ENCODE measurements around the gene ME3. TPM values are rescaled to one million over a fixed set of nuclear protein-coding genes. Genes with fewer than 3 reads are reported as not detected.

ME3 gene
- total RNA-seq, 1 experiment from 2014 or later, result 14.2 TPM

- Mint-ChIP-seq H3K27me3 (ENCODE audit: unreplicated experiment) (no peaks in the 10 kb centered on the region), H3K9me3 (ENCODE audit: low read depth, unreplicated experiment) (no peaks in the 10 kb centered on the region), H3K4me1 (ENCODE audit: low read depth, unreplicated experiment) (no peaks in the 10 kb centered on the region), H3K27ac (ENCODE audit: unreplicated experiment) (no peak overlapping the region), H3K4me3 (ENCODE audit: low read depth, unreplicated experiment) (no peak overlapping the region), H3K36me3 (ENCODE audit: insufficient read depth, unreplicated experiment) (no peaks in the 10 kb centered on the region)
- no TSS peak for BruUV-seq (replicated peaks)
- no peak for TF ChIP-seq CTCF (IDR thresholded peaks at IDR 0.05; ENCODE audit: unreplicated experiment)
- no peak for DNase-seq
- CTCF ChIA-PET, result no interaction called here
- intact Hi-C loops (cut with micrococcal nuclease; ENCODE audit: unreplicated experiment), result no loop called here
These were observed 169.3 kb downstream of the ME3 start for GRCh38 chr11:86503131-86503530.

GRCh38 chr11:86502137-86502642, 170.2 kb downstream of the ME3 start:
- CTCF ChIA-PET, result no interaction called here
- H3K27ac Mint-ChIP-seq (ENCODE audit: unreplicated experiment), result no peak overlapping the region
- no peak for TF ChIP-seq CTCF (IDR thresholded peaks at IDR 0.05; ENCODE audit: unreplicated experiment)
- no peaks in the 10 kb centered on the region for H3K36me3 Mint-ChIP-seq (ENCODE audit: insufficient read depth, unreplicated experiment)
- H3K4me1 Mint-ChIP-seq (ENCODE audit: low read depth, unreplicated experiment), result no peaks in the 10 kb centered on the region
- intact Hi-C loops (cut with micrococcal nuclease; ENCODE audit: unreplicated experiment), result no loop called here
- no peaks in the 10 kb centered on the region for H3K9me3 Mint-ChIP-seq (ENCODE audit: low read depth, unreplicated experiment)
- no peaks in the 10 kb centered on the region for H3K27me3 Mint-ChIP-seq (ENCODE audit: unreplicated experiment)
- BruUV-seq (replicated peaks), result no TSS peak
- no peak for DNase-seq
- no peak overlapping the region for H3K4me3 Mint-ChIP-seq (ENCODE audit: low read depth, unreplicated experiment)

GRCh38 chr11:86500500-86501140, 171.8 kb downstream of the ME3 start:
- no peak for TF ChIP-seq CTCF (IDR thresholded peaks at IDR 0.05; ENCODE audit: unreplicated experiment)
- Mint-ChIP-seq H3K4me3 (ENCODE audit: low read depth, unreplicated experiment) (no peak overlapping the region), H3K36me3 (ENCODE audit: insufficient read depth, unreplicated experiment) (no peaks in the 10 kb centered on the region), H3K4me1 (ENCODE audit: low read depth, unreplicated experiment) (no peaks in the 10 kb centered on the region), H3K27me3 (ENCODE audit: unreplicated experiment) (no peaks in the 10 kb centered on the region), H3K9me3 (ENCODE audit: low read depth, unreplicated experiment) (no peaks in the 10 kb centered on the region), H3K27ac (ENCODE audit: unreplicated experiment) (no peak overlapping the region)
- BruUV-seq (replicated peaks), result no TSS peak
- DNase-seq, result no peak
- CTCF ChIA-PET, result no interaction called here
- intact Hi-C loops (cut with micrococcal nuclease; ENCODE audit: unreplicated experiment), result no loop called here

- no peaks in the 10 kb centered on the region for H3K27me3 Mint-ChIP-seq (ENCODE audit: unreplicated experiment)
- H3K36me3 Mint-ChIP-seq (ENCODE audit: insufficient read depth, unreplicated experiment), result no peaks in the 10 kb centered on the region
- DNase-seq, result no peak
- no TSS peak for BruUV-seq (replicated peaks)
- no peaks in the 10 kb centered on the region for H3K4me1 Mint-ChIP-seq (ENCODE audit: low read depth, unreplicated experiment)
- CTCF ChIA-PET, result interaction anchor here (1.2 kb wide), 1 partner anchor 16 kb away, joined by 3 read pairs; no protein-coding TSS in a partner anchor
- intact Hi-C loops (cut with micrococcal nuclease; ENCODE audit: unreplicated experiment), result no loop called here
- no peaks in the 10 kb centered on the region for H3K9me3 Mint-ChIP-seq (ENCODE audit: low read depth, unreplicated experiment)
- no peak overlapping the region for H3K27ac Mint-ChIP-seq (ENCODE audit: unreplicated experiment)
- no peak for TF ChIP-seq CTCF (IDR thresholded peaks at IDR 0.05; ENCODE audit: unreplicated experiment)
- H3K4me3 Mint-ChIP-seq (ENCODE audit: low read depth, unreplicated experiment), result no peak overlapping the region
These were observed 172.7 kb downstream of the ME3 start for GRCh38 chr11:86499723-86500129.
